ENCODE data around the gene IFNG. TPM values are rescaled to one million over a fixed set of nuclear protein-coding genes. Genes with fewer than 3 reads are reported as not detected.
"Not testable (repeated sequence)": the region's sequence is repeated elsewhere in the genome, so short reads cannot be mapped to it uniquely, and the experiment has no call there.

The IFNG gene
- polyA plus RNA-seq = not detected

- WGBS, 3 donors = 74 to 76% (median 75%) methylated on average over 5 of the region's 5 CpGs
- H3K27ac ChIP-seq (ENCODE audit: low read depth, low read length) = no peak within 1 kb of the TSS
These were observed at the start of gene IFNG for GRCh38 chr12:68159681-68160304. Gene IFNG (minus strand): TSS chr12:68159740. CDS start chr12:68159615, 125 bp downstream.

GRCh38 chr12:68209048-68209728 is 49.6 kb upstream of the IFNG start:
- H3K27ac ChIP-seq (ENCODE audit: low read depth, low read length) = not testable (repeated sequence)
- WGBS, 3 donors = 57 to 63% (median 57%) methylated on average over 12 of the region's 12 CpGs

DNA sequence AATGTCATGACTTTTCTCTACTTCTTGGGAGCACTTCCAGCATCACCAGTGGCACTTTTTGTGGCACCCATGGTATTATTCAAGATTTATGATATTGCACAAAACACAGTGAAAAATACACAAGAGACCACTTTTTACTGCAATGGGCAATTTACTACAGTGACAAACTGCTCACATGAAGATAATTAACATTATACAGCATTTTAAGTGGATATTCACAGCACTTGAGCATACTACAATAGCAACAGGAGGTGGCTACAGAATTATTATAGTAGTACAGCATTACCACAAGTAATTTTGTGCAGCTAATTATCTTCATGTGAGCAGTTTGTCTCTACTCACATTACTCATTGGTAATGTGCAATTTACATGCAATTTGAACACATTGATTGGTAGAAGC is 47.7 kb upstream of the IFNG start:
- no peak overlapping the region for H3K27ac ChIP-seq (ENCODE audit: low read depth, low read length)

- 9 to 20% (median 17%) methylated on average over 1 of the region's 1 CpG for WGBS, 3 donors
- no peak overlapping the region for H3K27ac ChIP-seq (ENCODE audit: low read depth, low read length)
These were observed 46.9 kb upstream of the IFNG start for GRCh38 chr12:68206446-68206845.

GRCh38 chr12:68203460-68203875 is 43.9 kb upstream of the IFNG start:
- WGBS, 3 donors = 38 to 71% (median 67%) methylated on average over 5 of the region's 5 CpGs
- no peak overlapping the region for H3K27ac ChIP-seq (ENCODE audit: low read depth, low read length)

- no peak overlapping the region for H3K27ac ChIP-seq (ENCODE audit: low read depth, low read length)
- WGBS, 3 donors = 57 to 90% (median 61%) methylated on average over 2 of the region's 2 CpGs
These were observed 41.3 kb upstream of the IFNG start for GRCh38 chr12:68200854-68201253.

- WGBS, 3 donors = 78 to 96% (median 95%) methylated on average over 1 of the region's 1 CpG
- H3K27ac ChIP-seq (ENCODE audit: low read depth, low read length) = no peak overlapping the region
These were observed 39.6 kb upstream of the IFNG start for GRCh38 chr12:68199127-68199526.

- 75 to 82% (median 78%) methylated on average over 12 of the region's 12 CpGs for WGBS, 3 donors
- H3K27ac ChIP-seq (ENCODE audit: low read depth, low read length) = no peak overlapping the region
These were observed 39.1 kb upstream of the IFNG start for GRCh38 chr12:68198507-68199086.

DNA sequence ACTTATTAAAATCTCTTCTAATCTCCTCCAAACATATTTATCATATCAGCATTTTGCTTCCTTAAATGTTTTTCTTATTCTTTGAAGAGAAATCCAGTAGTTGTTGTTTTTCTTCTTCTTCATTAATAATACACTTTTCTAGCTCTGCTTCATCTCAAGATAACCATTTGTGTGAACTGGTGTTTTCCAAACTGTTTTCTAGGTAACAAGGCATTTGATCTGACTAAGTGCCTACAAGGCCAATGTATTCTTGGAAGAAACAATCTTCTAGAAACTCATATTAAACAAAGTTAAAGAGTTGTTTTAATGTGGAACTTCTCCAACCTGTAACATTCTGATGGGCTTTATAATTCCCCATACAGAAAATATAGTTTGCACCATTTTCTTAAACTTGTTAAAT is 30.8 kb upstream of the IFNG start:
- H3K27ac ChIP-seq (ENCODE audit: low read depth, low read length) = no peak overlapping the region

DNA sequence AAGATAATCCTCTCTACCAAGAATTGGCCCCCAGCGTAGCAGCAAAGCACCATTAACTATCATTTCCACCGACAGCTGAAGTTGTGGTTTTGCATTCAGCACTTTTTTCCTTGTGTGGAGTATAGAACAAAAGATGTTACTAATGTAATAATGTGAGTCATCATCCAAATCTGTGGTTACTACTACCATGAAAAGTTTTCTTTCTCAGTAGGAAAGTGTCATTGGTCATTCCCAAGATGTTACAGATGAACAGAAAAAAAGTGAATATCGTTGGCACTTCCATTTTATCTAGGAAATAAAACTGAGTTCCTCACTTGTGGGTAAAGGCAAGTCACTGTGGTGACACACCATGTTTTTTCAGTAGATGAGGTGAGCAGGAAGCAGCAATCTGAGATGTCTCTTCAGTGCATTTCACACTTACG is 30.3 kb upstream of the IFNG start:
- 75 to 79% (median 78%) methylated on average over 4 of the region's 4 CpGs for WGBS, 3 donors
- H3K27ac ChIP-seq (ENCODE audit: low read depth, low read length) = no peak overlapping the region

DNA sequence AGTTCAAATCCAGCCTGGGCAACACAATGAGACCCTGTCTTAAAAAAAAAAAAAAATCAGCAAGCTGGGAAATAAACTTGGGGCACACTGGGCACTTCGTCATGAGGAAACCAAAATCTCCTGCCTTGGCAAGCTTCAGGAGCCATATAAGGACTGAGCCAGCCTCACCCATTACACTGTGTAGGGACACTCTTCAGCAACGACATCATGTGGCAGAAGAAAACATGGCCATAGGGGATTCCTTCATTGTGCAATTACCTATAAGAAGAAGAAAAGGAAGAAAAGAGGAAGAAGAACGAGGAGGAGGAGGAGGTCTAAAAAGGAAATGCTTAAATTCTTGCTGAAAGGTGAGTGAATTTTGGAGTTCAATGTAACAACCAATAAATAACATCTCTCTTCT is 26.1 kb upstream of the IFNG start:
- WGBS, 3 donors = 62 to 80% (median 63%) methylated on average over 3 of the region's 3 CpGs
- no peak overlapping the region for H3K27ac ChIP-seq (ENCODE audit: low read depth, low read length)

DNA sequence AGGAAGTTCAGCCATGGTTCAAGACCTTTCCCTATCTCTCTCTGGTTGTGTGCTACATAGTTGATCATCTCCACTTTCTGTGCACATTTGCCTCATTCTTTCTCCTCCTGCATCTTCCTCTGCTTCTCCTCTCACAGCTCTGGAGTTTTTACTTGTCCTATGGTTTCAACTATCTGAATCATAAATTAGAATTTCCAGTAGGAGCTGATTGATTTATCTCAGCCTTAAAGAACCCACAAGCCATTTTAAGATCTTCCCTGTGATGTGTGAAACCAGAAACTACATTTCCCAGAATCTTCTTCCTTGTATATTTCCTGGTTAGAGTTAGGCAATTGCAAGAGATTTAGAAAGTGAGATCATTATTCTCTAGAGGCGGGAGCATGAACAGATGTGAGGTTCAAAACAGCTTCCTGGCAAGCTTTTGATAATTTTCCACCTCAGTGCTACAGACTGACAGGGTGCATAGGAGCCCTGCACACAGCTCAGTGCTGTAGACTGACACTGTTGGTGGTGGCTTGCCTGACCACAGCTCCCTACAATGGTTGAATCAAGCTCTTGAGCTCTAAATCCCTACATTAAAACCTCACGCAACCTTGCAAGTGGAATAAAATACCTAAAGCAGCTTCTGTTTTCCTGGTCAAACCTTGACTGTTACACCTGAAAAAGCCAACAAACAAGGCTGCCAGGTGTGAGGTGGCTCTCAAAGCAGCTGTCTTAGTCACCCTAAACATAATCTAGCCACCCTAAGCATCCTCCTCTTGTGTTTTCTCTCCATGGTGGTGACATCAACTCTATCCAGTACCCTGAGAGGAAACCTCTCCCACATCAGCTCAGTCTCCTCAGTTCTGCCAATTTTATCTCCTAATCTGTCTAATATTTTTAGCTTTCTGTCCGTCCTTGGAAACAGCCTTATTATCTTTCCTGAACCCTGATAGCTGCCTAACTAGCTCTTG is 21.5 kb upstream of the IFNG start:
- no peak overlapping the region for H3K27ac ChIP-seq (ENCODE audit: low read depth, low read length)
- WGBS, 3 donors = 45 to 64% (median 52%) methylated on average over 3 of the region's 3 CpGs

DNA sequence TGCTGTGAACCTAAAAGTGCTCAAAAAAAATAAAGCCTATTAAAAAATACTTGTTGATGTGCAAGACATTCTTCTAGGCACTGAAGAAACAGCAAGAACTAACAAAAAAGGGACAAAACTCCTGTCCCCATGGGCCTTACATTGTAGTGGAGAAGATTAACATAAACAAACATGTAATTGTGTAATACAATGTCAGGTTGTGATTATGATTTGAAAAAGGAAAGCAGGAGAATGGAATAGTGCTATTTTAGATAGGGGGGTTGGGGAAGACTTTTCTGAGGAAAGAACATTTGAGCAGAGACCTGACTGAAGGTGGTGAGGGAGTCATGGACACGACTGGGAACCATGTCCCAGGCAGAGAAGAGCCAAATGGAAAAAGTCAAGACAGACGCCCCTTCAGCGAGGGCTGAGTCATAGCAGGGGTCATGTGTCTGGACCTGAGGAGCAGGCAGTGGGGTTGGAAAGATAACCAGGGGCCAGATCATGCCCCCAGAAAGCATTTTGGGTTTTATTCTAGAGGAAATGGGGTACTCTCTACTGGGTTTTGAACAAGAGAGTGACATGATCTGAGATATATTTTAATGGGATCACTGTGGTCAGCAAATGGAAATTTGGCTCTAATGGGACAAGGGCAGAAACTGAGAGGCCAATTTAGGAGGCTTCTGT is 19.4 kb upstream of the IFNG start:
- H3K27ac ChIP-seq (ENCODE audit: low read depth, low read length) = no peak overlapping the region
- 66 to 84% (median 68%) methylated on average over 3 of the region's 3 CpGs for WGBS, 3 donors

DNA sequence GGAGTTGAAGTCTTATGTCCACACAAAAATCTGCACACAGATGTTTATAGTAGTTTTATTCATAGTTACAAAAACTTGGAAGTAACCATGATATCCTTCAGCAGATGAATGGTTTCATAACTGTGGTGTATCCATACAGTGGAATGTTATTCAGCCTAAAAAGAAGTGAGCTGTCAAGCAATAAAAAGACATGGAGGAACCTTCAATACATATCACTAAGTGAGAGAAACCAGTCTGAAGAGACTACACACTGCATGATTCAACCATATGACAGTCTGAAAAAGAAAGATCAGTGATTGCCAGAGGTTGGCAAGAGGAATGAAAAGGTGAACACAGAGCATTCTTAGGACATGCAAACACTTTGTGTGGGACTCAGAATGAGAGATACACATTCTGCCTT is 18.6 kb upstream of the IFNG start:
- no peak overlapping the region for H3K27ac ChIP-seq (ENCODE audit: low read depth, low read length)

- WGBS, 3 donors = 88 to 91% (median 89%) methylated on average over 2 of the region's 2 CpGs
- no peak overlapping the region for H3K27ac ChIP-seq (ENCODE audit: low read depth, low read length)
These were observed 18.0 kb upstream of the IFNG start for GRCh38 chr12:68177562-68177961.

DNA sequence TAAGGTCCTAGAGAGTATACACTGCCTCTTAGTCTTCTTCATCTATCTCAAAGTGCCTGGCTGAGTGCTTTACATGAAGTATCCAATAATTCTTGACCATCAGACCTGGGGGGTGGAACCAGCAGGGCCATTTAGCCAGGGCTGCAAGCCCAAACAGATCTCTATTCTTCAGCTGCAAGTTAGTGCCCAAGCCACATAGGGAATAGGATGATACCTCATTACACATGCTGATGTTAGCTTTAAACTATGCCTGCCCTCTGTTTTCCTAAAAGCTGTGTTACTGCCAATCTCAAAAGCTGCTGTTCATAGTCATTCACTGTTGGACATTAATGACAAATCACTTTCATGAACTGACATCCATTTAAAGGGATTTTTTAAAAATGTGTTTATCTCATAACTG is 16.7 kb upstream of the IFNG start:
- H3K27ac ChIP-seq (ENCODE audit: low read depth, low read length) = no peak overlapping the region

- no peak overlapping the region for H3K27ac ChIP-seq (ENCODE audit: low read depth, low read length)
- 52 to 59% (median 53%) methylated on average over 4 of the region's 4 CpGs for WGBS, 3 donors
These were observed 16.1 kb upstream of the IFNG start for GRCh38 chr12:68175557-68176061.

DNA sequence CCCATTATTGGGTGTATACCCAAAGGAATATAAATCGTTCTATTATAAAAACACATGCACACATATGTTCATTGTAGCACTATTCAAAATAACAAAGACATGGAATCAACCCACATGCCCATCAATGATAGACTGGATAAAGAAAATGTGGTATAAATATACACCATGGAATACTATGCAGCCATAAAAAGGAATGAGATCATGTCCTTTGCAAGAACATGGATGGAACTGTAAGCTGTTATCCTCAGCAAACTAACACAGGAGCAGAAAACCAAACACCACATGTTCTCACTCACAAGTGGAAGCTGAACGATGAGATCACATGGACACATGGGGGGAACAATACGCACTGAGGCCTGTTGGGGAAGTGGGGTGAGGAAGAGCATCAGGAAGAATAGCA is 15.2 kb upstream of the IFNG start:
- not testable (repeated sequence) for H3K27ac ChIP-seq (ENCODE audit: low read depth, low read length)
- 89 to 95% (median 94%) methylated on average over 3 of the region's 3 CpGs for WGBS, 3 donors

DNA sequence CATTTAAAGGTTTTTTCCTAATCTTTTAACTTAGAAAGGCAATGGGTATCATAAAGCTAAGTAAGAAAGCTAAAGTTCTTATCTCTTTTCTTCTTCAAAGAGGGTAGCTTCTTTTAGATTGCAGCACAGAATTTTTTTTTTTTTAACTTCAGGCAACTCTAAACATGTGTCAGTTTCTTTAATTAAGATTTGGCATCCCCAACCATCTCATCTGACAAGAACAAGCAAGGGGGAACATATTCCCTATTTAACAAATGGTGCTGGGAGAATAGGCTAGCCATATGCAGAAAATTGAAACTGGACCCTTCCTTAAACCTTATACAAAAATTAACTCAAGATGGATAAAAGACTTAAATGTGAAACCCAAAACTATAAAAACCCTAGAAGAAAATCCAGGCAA is 14.3 kb upstream of the IFNG start:
- H3K27ac ChIP-seq (ENCODE audit: low read depth, low read length) = no peak overlapping the region
